ENCODE results near the gene IFT27. TPM values are rescaled to one million over a fixed set of nuclear protein-coding genes. Genes with fewer than 3 reads are reported as not detected.
A peak's percentile ranks its signal among the peaks of the same experiment; 100 is the strongest.

IFT27 gene
- total RNA-seq, 4 donors from 2014 or later: 19.7 to 27.7 (median 22.8) TPM

DNA sequence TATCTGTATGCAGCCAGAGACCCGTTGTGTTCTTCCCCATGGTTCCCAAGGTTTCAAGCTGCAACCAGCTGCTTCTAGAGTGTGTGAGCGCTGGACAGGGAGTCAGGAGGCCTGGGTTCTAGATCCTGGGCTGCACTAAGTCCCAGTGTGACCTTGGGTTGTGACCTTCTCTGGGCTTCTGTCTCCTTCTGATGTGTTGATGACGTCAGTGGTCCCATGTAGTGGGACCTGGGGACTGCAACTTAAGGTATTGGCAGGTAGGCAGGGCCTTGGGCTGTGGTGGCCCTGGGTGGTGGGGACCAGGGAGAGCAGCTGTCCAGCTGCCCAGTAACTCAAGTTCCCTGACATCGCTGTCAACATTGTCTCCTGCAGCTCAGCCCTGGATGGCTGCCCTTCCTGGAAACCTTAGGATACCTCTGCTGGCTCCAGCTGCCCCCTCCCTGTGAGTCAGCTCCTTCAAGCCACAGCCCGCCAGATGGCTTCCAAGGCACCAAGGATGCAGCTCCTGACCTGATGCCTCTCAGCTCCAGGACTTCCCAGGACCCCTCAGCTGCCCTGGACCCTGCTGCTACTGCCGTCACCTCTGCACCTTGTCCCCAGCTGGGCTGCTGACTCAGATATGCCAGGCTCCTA is 42.2 kb upstream of the IFT27 start:
- no peak for DNase-seq
- H3K4me3 ChIP-seq: no peak overlapping the region
- TF ChIP-seq, protein P1, sequence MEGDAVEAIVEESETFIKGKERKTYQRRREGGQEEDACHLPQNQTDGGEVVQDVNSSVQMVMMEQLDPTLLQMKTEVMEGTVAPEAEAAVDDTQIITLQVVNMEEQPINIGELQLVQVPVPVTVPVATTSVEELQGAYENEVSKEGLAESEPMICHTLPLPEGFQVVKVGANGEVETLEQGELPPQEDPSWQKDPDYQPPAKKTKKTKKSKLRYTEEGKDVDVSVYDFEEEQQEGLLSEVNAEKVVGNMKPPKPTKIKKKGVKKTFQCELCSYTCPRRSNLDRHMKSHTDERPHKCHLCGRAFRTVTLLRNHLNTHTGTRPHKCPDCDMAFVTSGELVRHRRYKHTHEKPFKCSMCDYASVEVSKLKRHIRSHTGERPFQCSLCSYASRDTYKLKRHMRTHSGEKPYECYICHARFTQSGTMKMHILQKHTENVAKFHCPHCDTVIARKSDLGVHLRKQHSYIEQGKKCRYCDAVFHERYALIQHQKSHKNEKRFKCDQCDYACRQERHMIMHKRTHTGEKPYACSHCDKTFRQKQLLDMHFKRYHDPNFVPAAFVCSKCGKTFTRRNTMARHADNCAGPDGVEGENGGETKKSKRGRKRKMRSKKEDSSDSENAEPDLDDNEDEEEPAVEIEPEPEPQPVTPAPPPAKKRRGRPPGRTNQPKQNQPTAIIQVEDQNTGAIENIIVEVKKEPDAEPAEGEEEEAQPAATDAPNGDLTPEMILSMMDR (IDR thresholded peaks at IDR 0.05): no peak
- TF ChIP-seq POLR2A (IDR thresholded peaks at IDR 0.05): no peak
- no peak overlapping the region for H3K27ac ChIP-seq
- H3K9me3 ChIP-seq: no peaks in the 10 kb centered on the region
- H3K36me3 ChIP-seq: no peaks in the 10 kb centered on the region
- peaks cover 0 to 14% (median 2%) of the 10 kb centered on the region in 4 donors for H3K4me1 ChIP-seq
- peaks cover 0 to 31% of the 10 kb centered on the region in 2 donors for H3K27me3 ChIP-seq

DNA sequence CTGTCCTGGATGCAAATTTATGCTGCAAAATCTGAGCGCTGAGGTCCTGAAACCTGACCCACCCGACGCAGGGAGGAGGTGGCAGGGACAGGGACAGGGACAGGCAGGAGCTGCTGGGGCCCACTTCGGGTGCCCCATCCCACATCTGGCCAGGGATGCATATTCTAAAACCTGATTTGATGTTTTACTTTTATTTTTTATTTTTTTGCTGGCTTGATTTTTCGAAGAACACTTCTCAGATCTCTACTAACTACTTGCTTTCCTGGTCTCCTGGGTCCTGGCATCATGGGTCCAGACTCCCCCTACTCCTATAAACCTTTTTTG is 41.6 kb upstream of the IFT27 start:
- no peak for DNase-seq
- peaks cover 0 to 31% of the 10 kb centered on the region in 2 donors for H3K27me3 ChIP-seq
- H3K36me3 ChIP-seq: no peaks in the 10 kb centered on the region
- no peaks in the 10 kb centered on the region for H3K9me3 ChIP-seq
- peaks cover 0 to 14% (median 2%) of the 10 kb centered on the region in 4 donors for H3K4me1 ChIP-seq
- no peak overlapping the region for H3K4me3 ChIP-seq
- H3K27ac ChIP-seq: no peak overlapping the region
- TF ChIP-seq, protein P1 (IDR thresholded peaks at IDR 0.05): no peak
- no peak for TF ChIP-seq POLR2A (IDR thresholded peaks at IDR 0.05)

DNA sequence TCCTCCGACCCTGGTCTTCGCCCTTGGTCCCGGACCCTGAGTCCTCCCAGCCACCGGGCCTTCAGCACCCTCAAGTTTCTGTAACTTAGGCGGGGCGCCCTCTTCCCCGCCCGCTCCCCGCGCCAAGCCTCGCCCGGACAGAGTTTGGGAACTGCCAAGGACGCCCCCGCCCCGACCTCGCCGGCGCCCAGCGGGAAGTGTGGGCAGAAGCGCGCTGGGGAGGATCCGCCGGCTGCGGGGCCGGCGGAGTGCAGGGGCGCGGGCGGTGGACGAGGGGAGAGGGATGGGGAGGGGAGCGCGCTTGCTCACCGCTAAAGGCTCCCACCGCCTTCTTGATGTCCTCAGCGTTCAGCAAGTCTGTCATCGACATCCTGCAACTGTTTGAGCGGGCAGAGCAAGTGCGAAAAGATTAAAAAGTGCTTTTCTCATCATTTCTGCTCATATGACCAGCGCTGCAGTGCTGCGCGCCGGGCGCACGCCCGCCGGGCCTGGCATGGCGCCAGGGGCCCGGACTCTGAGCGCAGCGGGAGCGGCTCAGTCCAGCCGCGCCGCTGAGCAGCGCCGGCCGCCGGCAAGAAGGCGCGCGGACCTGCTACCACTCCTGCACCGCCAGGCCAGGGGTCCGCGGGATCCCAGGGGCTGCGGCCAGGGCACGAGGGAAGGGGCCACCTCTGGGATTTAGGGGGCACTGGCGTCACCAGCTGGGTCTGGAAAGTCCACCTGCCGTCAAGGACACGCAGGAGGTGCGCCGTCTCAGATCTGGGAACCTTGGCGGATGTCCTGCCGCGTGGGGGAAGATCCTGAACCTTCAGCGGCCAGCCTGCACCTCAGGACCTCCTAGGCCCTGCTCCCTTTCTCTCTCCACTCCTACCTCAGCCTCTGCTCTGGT is 41.0 kb upstream of the IFT27 start, which contains the start of gene PVALB:
PVALB (minus strand) TSS at position 400 of the 889 bp plus-strand sequence; CDS start at position 370, 30 bp downstream.
- Histone ChIP-seq H3K4me3 (peak within 1 kb of the TSS in 3 of 4 donors; percentile 12 to 35 (median 23)), H3K9me3 (no peaks in the 10 kb centered on the region), H3K4me1 (peaks cover 0 to 14% (median 2%) of the 10 kb centered on the region in 4 donors), H3K36me3 (no peaks in the 10 kb centered on the region), H3K27me3 (peaks cover 0 to 31% of the 10 kb centered on the region in 2 donors), H3K27ac (no peak within 1 kb of the TSS)
- DNase-seq: no peak
- TF ChIP-seq, protein P1 (IDR thresholded peaks at IDR 0.05): no peak
- no peak for TF ChIP-seq POLR2A (IDR thresholded peaks at IDR 0.05)

DNA sequence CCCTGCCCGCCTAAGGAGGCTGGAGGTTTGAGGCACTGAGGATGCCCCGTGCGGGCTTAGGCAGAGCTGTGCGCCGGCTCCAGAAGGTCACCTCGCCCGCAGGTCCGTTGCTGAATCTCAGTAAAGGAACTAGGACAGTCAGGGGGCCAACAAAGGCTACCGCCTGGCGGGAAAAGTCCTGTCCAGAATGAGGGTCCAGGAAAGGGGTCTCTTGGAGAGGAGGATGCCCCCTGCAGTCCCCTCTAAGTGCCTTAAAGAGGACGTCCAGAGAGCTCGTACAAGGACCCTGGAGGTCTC is 40.4 kb upstream of the IFT27 start:
- H3K4me3 ChIP-seq: peak overlapping the region in 1 of 4 donors; percentile 35
- H3K36me3 ChIP-seq: no peaks in the 10 kb centered on the region
- peaks cover 0 to 31% of the 10 kb centered on the region in 2 donors for H3K27me3 ChIP-seq
- no peak for DNase-seq
- peaks cover 0 to 14% (median 2%) of the 10 kb centered on the region in 4 donors for H3K4me1 ChIP-seq
- no peak overlapping the region for H3K27ac ChIP-seq
- H3K9me3 ChIP-seq: no peaks in the 10 kb centered on the region
- no peak for TF ChIP-seq POLR2A (IDR thresholded peaks at IDR 0.05)
- TF ChIP-seq, protein P1 (IDR thresholded peaks at IDR 0.05): no peak

DNA sequence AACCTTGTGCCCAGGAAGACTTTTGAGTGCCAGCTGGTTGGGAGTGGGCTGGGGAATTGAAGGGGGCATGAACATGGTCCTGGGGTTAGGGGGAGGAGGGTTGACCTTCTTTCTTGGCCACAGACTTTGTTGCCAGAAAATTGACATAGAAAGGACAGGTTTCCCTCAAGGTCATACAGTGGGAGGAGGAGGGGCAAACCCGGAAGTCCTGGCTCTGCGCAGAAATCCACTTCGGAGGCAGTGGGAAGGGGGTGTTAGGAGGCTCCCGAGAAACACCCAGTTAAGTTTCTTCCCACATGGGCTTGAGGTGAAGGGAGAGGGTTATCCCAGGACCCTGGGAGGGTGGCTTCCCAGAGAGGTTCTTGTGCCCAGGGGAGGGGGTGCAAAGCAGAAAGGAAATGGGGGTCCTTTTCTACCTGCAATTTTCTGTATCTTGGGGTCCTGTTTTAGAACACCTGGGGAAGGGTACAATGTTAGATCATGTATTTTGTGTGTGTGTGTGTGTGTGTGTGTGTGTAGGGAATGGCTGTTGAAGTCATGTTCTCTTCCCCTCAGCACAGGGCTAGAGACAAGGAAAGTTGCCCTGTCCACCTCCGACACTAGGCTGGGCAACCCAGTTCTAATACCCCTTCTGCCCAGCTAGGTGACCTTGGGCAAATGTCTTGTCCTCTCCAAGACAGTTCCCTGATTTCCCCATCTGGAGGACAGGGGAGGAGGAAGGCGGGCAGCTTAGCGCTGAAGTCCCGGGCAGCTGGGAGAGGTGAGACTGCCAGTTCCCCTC is 39.8 kb upstream of the IFT27 start:
- Histone ChIP-seq H3K36me3 (no peaks in the 10 kb centered on the region), H3K27ac (no peak overlapping the region), H3K9me3 (no peaks in the 10 kb centered on the region), H3K4me1 (peaks cover 0 to 14% (median 2%) of the 10 kb centered on the region in 4 donors), H3K4me3 (no peak overlapping the region), H3K27me3 (peaks cover 0 to 31% of the 10 kb centered on the region in 2 donors)
- no peak for TF ChIP-seq POLR2A (IDR thresholded peaks at IDR 0.05)
- TF ChIP-seq, protein P1 (IDR thresholded peaks at IDR 0.05): no peak
- DNase-seq: no peak
